GM18526 (cell line): ENCODE measurements around the gene BAG3.
A peak's percentile ranks its signal among the peaks of the same experiment; 100 is the strongest.

Experiments used
- POLR2A ChIP-seq: IDR thresholded peaks from 3 replicates; pipeline ENCODE4 v1.6.1; 2011; ENCODE audit not compliant: insufficient read length; ENCODE audit errors: extremely low read depth

BAG3 gene

DNA sequence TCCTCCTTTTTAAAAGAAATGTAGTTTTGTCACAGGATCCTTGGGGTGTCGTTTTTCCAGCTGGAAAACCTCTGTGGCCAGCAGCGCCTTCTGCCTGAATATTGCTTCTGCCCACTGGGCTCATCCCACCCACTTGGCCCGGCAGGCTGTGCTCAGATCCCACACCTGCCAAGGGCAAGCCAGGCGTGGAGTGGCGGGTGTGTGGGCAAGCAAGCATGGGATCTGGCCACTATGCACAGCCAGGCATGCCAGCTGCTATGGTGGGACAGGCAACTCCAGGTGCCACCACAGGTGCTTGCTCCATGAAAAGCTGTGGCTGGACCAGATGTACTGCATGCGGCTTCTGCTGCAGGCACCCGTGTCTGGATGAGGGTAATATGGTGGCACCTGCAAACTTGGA lies 43.4 kb downstream of the BAG3 start:
- TF ChIP-seq POLR2A: no peak

DNA sequence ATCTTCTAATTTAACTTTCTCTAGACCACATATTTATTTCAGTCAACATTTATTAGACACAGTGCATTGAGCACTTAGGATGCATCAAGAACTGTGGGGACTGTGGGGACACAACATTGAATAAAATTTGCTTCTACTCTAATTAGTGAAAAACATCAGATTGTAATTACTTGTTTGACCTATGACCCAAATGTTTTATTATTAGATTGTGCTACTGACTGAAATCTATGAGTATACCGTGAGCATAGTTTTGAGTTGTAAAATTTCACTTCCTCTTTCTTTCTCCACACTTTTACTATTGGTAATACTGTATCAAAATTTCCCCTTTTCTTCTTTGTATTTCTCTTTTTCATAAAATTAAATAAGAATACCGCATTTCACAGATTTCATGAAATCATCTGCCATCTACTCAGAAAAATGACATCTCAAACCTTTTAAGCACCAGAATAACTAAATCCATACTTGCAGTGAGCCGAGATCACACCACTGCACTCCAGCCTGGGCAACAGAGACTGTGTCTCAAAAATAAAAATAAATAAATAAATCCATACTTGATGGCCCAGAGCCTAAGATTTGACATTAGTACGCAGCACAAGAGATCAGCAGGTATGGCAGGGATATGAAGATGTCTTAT lies 49.3 kb downstream of the BAG3 start:
- TF ChIP-seq POLR2A: no peak

DNA sequence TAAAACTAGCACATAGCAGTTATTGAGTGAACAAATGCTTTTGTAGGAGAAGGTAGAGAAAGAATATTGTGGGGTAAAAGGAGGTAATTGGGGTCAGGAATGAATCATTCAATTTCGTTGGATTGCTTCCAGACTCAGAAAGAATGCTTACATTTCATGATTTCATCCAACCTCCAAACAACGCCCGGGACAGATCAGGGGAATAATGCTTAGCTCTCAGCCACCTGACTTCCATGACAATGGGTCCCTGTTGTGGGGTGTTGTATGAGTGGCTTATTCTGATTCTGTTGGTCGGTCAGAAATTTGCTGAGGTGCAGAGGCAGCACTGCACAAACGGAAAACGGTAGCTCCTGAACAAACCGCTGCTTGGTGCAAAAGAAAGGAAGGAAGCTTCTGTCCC lies 50.7 kb downstream of the BAG3 start:
- no peak for TF ChIP-seq POLR2A

DNA sequence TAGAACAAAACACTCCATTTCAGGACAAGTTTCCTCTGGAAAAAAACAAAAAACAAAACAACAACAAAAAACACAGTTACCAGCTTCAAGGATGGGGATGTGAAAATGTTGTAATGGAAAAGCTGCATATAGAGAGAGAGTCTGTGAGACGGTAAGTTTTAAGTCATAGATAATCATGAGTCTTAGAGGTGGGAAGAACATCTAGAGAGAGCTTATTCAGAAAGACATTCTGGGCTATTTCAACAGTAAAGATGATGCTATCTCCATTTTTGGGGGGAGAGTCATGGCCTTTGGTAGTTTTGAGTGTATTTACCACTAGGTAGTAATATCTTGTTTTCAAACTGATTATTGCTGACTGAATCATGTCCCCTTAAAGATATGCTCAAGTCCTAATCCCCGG lies 51.4 kb downstream of the BAG3 start:
- TF ChIP-seq POLR2A: no peak

DNA sequence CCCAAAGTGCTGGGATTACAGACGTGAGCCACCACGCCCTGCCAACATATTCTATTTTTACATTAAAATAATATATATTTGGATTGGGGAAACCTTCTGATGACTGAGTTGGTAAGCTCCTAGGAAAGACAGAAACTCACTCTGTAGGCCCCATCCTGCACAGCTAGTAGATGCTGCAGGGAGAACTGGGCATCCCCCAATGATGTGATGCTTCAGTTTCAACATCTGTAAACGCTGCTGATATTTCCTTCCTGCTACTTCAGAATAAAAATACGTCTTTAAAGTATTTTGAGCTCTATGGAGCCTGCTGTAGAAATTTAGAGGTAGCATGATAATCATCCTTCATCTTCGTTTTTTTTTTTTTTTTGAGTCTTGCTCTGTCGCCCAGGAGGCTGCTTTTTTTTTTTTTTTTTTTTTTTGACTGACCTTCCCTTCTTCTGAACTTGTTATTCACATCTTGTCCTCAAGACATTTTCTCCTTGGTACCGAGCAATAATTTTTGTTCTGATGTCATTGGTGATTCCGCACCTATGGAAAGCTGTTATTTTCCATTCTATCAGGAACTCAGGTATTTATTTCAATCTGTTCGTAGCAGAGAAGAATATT lies 52.8 kb downstream of the BAG3 start:
- no peak for TF ChIP-seq POLR2A

DNA sequence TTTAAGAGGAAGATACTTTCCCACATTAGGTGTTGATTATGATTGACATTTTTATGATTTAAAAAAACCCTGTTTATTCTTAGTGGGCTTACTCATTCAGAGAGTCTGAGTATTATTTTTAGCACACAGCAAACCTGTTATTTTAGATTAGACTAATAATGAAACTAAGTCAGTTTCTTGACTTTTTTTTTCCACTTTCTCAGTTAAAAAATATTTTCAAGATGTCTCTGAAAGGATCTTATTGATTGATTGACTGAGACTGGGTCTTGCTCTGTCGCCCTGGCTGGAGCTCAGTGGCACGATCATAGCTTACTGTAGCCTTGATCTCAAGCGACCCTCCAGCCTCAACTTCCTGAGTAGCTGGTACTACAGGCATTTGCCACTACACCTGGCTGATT lies 54.3 kb downstream of the BAG3 start:
- no peak for TF ChIP-seq POLR2A

DNA sequence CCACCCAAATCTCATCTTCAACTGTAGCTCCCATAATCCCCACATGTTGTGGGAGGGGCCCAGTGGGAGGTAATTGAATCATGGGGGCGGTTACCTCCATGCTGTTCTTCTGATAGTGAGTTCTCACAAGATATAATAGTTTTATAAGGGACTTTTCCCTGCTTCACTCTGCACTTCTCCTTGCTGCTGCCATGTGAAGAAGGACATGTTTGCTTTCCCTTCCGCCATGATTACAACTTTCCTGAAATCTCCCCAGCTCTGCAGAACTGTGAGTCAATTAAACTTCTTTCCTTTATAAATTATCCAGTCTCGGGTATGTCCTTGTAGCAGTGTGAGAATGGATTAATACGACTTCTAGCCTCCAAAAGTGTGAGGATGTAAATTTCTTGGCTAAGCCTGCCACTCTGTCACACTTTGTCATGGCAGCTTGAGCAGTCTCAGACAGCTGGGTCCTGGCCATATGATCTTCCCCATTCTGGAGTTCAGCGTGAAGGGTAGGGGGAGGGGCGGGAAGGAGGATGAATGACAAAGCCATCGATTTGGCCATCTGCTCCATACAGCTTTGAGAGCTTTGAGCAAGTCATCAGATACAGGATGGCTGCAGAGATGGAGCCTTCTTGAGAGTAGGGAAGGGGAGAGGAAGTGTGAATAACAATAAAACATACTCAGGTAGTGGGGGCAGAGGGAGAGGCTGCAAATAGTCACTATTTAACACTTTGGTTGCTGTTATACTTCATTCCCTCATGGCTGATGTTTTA lies 55.5 kb downstream of the BAG3 start:
- TF ChIP-seq POLR2A: no peak

DNA sequence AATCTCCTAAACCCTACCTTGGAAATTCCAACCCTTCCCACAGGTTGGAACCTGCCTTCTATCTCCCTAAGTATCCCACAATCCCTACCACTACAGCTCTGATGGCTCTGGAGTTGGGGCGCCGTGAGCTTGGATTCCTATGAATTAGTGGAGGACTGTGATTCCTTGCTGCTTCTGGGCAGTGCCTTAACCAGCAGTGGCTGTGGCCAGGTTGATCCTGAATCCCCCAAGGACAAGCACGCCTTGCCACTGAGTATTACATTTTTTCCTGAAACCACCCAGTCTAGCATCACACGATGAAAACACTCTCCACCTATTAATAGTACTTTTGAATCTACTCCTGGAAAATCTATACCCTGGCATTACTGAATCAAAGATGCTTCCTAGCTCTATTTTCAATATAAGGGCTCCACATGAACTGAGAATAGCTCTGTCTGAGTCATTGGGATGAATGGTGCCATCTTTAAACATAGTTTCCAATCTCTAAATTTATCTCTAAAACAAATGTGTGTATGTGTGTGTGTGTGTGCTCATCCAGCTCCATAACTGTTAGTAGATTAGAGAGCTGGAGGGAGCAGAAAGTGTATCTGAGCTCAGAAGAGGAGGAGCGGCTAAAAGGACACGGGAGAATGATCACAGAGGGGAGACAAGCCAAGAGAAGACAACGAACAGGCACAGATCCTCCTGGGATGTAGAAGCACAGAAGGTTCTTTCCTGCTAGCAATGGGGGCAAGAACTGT lies 62.7 kb downstream of the BAG3 start:
- TF ChIP-seq POLR2A: no peak

DNA sequence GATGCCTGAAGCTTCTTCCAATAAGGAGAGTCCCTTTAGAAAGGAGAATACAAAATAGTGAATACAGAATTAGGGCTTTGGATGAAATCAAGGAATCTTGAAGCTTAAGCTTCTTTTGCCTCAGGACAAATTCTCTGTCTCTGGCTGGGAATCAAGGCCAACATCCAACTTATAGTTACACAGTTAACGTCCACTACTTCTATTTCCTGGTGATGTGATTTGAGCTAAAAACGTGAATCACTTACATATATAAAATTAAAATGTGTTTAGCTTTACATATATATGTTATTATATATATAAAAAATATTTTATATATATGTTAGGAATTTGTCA lies 63.3 kb downstream of the BAG3 start:
- TF ChIP-seq POLR2A: no peak

DNA sequence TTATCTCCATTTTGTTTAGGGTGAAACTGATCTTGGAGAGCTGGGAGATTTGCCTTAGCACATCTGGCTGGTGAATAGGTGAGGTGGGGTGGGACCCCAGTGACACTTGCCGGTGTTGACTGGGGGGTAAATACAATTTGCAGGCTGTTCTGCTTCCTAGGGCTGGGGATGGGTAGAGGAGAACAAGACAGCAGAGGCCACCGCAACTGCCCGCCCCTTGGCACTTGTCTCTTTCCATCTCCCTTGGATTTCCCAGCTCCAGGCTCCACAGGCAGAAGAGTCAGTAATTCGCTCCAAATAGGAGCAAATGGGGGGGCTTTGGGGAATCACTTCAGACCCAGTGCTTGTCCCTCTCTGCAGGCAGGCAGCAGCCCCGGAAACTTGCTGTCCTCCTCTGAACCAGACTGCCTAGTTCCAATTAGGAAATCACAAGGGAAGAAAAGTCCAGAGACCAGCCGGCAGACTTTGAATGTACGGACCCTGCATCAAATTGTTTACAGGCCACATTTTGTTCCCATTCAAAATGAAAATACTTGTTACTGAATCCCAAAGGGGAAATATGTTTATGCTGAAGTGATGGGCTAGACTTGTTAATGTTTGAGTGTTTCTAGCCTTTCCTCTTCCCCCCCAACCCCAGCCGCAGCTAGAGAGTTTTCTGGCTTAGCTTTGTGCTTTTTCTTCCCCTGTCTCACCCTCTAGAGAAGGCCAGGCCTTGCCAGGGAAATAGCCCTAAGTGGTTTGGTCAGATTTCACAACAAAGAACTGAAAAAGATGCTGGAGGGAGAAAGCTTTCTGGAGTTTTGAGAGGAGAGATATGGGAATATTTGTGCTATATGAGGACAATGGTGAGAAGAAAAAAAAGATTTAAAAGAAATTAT lies 64.7 kb downstream of the BAG3 start:
- no peak for TF ChIP-seq POLR2A

DNA sequence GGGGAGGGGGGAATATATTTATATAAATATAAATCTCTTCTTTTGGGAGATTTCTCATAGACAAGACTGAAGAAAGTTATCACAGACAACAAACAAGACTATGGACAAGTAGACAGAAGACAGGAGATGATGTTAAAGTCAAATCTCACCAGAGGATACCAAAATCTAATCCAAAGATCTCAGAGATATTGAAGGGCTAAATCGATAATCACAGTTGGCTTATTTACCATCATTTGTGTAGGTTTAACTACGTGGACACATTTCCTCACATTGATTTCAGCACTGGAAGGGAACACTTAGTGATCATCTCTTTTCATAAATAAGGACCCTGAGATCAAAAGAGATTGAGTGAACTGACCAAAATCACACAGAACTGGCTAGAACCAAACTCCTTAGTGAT lies 72.0 kb downstream of the BAG3 start:
- TF ChIP-seq POLR2A: no peak

DNA sequence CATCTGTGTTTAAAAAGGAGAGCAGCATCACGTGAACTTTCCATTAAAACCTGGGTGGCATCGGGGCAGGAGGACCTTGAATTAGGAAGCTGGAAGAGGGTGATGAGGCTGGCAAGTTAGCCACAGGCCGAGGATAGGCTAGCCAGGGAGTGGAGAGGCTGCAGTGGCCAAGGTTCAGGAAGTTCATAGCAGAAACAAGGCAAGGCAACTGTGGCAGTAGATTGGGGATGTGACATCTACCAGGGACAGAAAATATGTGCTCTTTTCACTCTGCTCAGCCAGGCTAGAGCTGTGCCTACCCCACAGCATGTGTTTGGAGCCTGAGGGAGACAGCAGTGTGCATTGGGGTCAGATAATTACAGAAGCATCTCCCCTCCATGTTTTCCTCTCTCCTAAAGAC lies 72.4 kb downstream of the BAG3 start:
- TF ChIP-seq POLR2A: no peak

DNA sequence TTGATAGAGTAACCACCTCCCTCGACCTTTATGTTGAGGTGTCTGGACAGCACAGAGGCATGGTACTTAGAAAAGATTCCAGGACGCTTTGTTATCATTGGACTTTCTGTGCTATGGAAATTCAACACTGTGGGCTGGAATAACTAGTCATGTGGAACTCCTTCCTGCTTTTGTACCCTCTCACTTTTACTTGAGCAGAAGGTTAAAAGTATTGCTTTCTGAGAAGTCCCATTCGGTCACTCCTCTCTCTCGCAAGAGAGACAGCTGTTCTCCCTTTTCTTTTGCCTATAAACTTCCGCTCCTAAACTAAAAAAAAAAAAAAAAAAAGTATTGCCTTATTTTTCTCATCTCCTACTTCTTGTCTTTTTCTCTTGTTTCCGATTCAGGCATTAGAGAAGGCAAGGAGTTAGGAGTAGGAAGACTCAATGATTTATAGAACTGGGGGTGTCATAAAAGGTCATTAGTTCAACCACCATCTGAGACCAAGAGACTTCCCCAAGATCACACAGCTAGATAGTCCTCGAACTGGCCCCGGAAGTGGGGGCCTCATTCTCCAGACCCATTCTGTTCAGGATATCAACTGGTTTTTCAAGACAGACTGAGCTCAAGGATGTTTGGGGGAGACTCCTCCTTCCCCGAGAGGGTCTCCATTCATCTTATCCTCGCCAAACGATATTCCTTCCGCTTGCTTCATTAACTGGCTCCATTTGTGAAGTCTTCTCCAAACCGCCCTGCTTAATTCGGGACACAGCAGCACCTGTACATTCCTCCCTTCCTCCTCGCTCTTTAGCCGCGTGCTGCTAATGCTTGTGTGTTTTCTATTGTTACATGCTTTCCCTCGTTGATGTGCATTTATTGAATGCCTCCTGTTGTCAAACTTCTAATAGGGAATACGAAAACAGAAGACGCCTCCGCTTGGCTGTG lies 73.7 kb downstream of the BAG3 start:
- TF ChIP-seq POLR2A: no peak

DNA sequence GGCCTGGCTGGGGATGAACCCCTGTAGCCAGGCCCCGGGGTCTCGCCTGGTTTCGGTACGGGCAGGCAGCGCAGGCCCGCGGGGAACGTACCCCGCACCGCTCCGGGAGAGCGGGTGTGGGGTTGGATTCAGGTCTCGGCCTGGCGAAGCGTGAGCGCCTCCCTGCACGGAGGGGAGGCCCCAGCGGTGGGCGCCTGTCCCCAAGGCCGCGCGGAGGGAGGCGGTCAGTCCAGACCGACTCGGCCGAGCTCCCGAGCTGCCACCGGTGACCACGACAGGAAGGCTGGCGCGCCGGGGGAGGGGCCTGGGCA lies 74.3 kb downstream of the BAG3 start:
- TF ChIP-seq POLR2A: peak; percentile 35
